ENCODE measurements around the gene RNF183.
"Not testable (repeated sequence)": the region's sequence is repeated elsewhere in the genome, so short reads cannot be mapped to it uniquely, and the experiment has no call there.

The RNF183 gene

DNA sequence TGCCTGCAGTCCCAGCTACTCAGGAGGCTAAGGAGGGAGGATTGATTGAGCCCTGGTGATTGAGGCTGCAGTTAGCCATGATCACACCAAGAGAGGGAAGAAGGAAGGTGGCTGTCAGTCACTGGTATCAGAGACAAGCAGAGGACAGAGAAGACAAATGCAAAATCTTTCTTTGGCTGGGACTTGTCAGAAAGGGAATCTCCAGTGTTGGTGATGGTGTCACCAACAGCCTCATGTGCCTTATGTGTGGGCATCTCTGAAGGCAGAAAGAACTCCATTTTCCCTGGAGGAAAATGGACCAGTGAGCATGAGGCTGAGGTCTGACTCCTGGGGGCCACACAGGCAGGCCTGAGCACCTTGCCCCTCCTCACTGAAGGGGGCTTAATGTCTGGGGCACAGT lies 12.1 kb upstream of the RNF183 start:
- DNase-seq: no peak

DNA sequence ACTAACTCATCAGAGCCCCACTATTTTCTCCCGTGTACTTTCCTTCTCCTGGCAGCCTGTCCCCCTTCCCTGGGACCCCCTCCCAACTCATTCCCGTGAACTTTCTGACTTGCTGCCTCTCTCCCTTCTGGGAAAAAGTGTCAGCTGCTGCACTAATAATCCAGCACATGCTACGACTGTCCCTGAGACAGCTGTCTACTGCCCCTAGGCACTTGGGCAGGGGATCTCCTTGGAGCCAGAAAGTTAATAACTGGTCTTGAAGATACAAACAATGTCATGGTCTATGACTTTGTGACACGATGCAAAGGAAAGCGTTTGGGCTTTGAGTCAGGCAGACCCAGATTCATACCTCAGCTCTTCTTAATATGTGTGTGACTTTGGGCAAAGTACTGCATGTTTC lies 10.1 kb upstream of the RNF183 start:
- DNase-seq: no peak

DNA sequence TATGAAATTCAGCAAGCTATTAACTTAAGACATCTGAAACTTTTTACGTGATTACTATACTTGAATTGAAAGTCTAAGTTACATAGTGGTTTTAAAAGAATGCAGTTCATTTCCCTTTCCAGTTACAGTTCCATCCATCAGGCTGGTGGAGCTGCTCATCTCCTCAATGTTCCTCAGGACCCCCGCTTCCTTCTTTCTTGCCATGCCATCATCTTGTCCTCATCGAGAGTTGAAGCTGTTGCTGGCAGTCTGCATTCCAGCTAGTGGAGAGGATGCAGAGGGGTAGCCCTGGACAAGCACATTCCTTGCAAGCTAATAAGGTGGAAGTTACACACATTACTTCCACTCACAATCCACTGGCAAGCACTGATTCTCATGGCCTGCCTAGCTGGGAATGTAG lies 8.8 kb upstream of the RNF183 start:
- DNase-seq: no peak

DNA sequence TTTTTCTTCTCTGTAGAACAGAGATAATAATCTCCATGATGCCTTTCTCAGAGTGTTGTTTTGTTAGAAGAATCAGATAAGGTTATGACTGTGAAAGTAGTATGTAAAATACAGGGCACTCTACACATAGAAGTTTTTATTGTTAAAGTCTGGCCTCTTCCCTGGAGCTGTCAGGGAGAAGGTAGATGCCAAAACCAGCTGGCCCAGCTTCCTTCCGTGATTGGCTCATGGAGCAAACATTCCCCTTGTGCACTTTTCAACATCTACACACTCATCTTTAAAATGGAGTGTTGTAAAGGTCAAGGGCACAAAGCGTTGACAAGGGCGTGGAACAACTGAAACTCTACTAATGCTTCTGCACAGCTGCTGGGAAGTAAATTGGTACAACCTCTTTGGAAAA lies 7.4 kb upstream of the RNF183 start:
- no peak for DNase-seq

DNA sequence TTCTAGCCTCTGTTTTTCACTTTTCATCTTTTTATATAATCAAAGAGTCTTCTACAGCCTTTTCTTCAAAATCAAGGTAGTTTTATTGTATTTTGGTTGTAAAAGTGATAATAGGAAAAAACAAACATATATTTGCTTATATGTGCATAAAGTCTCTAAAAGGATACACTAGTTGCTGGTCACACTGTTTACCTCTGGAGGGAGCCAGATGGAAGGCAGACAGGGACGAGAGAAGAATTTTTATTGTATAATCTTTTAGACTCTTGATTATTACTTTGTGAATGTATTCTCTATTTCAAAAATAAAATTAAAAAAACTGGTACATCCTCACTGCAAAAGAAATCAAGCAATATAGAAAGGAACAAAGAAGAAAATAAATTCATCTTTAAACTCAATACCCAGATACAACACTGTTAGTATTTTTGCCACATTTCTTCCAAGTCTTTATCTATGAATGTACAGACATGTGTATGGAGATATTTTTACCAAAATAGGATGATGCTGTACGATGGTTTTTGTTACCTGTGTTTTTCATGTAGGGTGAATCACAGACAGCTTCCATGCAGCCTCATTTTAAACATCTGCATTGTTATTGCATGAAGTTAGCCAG lies 6.1 kb upstream of the RNF183 start:
- DNase-seq: no peak

DNA sequence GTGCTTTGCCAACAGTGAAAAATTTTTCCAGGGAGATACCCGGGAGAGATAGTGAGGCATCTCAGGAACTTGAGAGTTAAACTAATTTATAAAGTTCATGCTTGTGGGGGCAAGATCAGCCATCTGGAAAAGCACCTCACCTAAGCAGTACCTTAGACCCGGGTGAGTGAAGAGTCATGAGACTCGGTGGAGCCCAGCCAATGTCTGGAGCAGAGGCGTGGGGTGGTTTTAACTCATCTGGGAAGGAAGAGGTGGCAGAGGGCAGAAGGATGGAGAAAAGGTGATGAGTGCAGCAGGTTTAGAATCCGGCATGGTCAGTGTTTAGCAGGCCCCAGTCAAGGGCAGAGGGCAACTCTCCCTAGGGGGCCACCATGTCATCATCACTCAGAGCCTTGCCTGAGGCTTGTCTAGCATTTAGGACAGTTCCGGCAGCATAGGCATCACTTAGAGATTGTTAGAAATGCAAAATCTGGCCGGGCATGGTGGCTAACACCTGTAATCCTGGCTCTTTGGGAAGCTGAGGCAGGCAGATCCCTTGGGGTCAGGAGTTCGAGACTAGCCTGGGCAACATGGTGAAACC lies 4.3 kb upstream of the RNF183 start:
- DNase-seq: no peak

DNA sequence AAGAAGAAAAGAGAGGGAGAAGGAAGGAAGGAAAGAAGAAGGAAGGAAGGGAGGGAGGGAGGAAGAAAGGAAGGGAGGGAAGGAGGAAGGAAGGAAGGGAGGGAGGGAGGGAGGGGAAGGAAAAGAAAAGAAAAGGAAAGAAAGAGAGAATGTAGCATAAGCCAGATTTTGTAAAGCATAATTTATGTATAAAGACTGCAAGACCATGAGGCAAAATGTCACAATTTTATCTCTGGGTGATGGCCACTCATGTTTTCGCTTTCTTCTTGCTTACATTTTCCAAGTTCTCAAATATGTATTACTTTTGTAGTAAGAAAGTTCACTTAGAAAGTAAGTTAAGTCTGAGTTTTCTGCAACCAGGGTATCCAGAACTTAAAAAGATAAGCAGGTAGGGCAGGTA lies 3.4 kb upstream of the RNF183 start:
- DNase-seq: no peak

DNA sequence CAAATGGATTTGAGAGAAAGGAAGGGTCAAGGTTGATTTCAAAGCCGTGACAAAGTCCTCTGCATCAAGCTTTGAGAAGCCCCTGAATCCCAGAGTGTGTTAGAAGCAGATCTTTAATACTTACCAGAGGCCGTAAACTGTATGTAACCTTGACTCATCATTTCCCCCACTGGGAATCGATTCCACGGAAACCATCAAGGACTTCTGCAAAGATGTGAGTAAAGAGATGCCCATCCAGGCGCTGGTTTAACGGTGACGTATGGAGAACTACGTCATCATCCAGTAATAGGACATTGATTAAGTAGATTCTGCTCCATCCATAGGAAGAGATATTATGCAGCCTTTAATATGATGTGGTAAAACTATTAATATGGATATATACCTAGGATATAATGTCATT lies 1.6 kb downstream of the RNF183 start:
- DNase-seq: no peak

DNA sequence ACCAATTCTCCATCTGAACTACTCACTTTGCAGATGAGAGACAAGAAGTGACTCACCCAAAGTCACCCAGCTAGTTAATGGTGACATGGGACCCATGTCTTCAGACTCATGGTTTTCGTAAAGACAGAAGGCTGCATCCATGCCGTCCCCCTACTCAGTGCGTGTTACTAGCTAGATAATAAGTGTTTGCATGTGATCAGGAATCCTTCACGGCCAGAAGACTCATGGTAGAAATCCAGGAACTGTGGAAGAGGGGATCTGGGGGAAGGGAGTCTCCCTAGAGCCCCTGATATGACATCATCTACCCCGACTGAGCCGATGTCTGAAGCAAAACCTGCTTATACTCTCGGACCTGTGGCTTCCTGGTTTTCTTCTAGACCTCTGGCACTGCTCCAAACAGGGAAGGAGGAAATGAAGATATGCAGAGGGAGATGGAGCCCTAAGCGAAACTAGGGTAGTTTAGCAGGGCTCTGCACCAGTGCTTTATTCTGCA lies 3.3 kb downstream of the RNF183 start:
- DNase-seq: no peak

DNA sequence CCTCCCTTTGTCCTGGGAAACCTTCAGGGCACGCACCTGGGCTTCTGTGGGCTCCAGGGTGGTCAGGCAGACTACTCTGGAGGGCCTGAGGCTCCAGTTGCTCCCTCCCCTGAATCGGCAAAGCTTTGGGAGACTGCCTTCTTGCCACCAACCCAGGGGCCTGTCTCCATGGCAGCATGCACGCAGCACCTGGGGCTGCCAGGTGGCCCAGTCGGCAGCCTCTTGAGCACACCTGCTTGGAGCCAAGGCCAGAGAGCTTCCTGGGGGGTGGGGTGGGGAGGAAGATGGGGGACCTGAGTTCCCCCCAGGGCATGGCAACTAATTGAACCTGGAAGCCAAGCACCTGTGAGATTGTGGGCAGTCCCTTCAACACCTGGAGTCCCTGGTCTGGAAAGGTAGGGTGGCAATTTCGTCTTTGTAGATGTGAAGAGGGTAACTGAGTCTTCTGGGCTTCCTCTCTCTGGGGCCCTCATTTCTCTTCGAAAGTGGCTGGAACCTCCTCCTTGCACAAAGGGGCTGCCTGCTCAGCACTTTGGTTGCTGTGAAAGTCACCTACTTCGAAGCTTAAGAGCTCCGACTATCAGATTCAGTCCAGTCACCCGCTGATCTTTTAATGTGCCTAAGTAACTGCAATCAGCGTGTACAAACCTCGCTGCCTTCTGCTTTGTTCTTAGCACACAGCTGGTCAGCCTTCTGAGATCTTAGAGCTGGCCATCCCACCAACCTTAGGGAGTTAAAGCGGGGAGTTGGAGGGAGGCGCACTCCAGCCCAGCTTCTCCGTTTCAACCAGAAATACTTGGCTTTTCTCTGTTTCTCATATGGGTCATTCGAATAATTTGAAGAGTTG lies 4.0 kb downstream of the RNF183 start:
- no peak for DNase-seq

DNA sequence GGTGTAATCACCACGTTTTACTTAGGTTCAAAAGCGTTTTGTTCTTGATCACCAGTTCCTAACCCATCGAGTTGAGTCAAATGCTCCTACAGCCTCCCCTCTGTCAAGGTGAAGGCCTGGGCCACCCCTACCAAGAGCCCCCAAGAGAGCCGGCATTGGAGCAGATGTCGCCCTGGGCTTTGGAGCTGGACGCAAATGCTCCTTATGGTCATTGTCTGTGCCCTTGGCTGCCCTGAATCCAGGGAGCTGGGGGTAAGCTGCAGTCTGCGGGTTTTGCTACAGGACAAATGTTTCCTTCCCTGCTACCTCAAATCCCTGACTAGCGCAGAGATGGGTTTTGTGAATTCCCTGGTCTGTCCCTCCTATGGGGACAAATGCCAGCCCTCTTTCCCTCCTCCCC lies 4.9 kb downstream of the RNF183 start:
- no peak for DNase-seq

DNA sequence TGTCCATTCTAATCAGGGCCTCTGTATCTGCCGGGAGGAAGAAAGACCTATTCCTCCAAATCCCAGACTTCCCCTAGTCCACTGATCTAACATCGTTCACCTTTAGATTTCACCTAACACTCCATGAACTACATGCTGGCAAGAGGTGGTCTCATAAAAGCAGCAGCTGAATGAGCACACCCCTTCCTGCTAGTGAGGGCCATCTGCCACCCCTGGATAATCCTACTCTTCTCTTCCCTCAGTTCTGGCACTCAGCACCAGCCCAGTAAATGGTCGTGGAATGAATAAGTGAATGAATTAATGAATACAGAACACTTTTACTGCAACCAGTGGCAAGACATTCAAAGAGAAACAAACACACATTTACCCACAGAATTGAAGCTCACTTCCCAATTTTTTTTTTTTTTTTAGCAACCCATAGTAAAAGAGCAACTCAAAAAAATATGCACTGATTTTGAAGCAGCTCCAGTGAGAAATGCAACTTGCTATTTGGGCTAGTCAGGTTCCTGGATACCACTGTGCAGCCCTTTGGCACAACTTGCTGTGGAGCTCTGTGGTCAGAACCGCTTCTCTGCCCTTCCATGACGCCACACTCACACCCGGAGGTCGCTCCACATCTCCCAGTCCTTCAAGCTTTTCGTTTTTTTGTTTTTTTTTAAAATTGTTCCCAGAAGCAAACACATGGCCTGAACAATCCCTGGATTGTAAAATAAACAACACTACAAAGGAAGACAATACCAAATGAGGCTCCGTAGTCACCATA lies 6.2 kb downstream of the RNF183 start:
- no peak for DNase-seq

DNA sequence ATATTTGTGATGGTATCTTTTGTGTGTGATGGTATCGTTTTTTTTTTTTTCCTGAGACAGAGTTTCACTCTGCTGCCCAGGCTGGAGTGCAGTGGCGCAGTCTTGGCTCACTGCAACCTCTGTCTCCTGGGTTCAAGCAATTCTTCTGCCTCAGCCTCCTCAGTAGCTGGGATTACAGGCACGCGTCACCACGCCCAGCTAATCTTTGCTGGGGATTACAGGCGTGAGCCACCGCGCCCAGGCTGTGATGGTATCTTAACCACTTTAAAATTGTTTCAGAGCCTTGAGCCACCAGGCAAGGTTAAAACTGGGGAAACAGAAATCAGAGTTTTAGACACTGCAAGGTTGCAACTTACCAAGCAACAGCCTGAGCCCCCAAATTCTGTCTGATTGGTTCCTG lies 6.9 kb downstream of the RNF183 start:
- not testable (repeated sequence) for DNase-seq

DNA sequence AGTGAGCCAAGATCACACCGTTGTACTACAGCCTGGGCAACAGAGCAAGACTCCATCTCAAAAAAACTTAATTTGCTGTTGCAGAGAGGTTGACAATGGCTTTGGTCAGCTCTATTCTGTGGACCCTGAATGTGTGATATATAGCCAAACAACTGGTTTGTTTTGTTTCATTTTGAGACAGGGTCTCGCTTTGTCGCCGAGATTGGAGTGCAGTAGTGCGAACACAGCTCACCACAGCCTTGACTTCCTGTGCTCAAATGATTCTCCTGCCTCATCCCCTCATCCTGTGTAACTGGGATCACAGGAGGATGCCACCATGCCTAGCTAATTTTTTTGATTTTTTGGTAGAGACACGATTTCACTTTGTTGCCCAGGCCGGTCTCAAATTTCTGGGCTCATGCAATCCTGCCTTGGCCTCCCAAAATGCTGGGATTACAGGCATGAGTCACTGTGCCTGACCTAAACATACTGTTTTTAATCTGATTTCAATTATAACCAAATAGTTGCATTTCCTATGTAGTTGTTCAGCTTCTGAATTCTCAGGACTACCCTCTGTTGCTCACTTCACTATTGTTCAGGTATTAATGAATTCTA lies 9.8 kb downstream of the RNF183 start:
- DNase-seq: no peak

DNA sequence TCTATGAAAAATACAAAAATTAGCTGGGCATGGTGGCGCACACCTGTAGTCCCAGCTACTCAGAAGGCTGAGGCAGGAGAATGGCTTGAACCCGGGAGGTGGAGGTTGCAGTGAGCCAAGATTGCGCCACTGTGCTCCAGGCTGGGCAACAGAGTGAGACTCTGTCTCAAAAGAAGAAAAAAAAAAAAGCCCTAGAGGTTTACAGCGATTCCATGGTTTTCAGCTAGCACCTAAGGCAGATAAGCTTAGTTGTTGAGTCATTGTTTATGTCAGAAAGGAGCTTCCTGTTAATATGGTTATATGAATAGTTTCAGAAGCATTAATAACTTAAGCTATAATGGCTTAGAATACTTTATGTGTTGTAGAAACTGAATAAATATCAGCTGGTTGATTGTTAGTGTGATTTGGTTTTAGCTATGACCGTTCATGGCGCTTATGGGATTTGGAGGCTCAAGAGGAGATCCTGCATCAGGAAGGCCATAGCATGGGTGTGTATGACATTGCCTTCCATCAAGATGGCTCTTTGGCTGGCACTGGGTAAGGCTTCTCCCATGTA lies 13.0 kb downstream of the RNF183 start:
- DNase-seq: no peak

DNA sequence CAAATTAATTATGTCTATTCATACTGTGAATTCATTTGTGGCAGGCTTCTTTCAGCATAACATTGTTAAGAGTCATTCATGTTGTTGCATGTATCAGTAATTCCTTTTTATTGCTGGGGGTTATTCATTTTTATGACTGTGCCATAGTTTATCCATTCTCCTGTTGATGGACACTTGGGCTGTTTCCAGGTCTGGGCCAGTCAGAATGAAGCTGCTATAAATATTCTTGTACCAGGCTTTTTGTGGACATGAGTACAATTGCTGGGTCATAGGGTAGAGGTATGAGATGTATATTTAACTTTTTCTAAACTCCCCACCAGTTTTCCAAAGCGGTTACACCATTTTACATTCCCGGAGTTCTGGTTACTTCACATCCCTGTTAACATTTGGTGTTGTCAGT lies 14.1 kb downstream of the RNF183 start:
- DNase-seq: no peak

DNA sequence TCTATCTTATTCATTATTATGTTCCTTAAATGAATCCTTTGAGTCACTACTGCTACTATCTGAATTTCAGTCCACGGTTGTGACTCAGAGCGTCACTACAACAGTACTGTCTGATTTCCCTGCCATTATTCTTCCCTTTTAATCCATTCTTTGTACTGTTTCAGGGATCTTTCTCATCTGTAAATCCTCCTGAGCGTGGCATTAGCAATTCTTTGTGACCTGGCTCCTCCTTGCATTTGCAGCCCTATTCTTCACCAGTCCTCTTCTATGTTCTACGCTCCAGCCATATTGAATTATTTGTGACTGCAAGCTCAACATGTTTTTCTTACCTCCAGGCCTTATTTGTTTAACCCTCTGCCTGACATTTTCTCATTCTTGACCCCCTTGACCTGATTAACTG lies 21.8 kb downstream of the RNF183 start:
- no peak for DNase-seq

DNA sequence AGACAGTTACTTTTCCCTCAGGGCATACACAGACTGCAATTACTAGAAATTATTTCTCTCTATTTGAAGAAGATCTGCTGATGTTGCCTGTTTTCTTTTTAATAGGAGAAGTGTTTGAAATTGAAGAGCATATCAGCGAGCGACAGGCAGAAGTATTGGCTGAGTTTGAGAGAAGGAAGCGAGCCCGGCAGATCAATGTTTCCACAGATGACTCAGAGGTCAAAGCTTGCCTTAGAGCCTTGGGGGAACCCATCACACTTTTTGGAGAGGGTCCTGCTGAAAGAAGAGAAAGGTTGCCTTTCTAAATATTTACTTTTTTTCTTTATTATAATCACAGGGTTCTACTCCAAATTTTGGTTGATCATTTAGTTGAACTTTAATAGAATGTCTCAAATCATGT lies 24.3 kb downstream of the RNF183 start:
- DNase-seq: no peak

DNA sequence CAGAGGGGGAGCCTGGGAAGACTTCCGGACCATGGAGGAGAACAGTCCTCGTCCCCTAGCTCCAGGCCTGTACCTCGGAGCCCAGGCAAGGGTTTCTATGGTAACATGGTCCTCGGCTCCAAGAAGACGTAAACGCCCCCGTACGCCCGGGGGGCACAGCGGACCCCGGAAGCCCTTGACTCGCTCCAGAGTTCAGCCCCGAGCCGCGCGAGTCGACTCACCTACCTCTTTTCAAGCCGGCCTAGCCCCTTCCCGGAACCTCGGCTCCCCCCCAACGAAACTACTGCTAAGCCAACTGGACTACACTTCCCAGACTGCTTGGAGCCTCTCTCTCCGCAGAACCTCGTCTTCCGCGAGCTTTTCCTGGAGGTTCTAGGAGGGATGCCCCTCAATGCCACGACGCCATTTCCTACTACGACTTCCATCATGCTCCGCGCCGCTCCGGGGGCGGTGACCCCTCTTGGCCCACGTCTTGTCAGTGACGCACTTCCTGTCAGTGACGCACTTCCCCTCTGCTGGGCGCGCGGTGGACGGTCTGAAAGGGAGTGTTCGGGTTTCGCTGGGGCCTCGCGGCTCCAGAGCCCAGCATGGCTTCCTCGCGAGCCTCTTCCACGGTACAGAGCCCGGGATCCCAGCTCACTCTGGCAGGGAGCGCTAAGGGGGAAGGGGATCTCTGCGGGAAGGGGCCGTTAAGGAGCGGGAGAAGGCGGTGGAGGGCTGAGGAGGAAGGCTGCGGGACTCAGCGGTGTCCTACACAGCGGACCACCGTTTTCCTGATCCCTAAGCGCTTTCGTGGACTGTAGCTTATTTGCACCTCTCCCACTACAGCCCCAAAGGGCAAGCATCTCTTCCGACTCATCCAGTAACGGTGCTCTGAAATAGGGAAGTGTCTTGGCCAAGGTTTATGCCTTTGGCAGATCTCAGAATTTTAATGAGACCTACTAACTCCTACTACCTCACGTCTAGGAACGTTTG lies 27.7 kb downstream of the RNF183 start, which contains the start of the genes CDC26 and PRPF4:
CDC26 (minus strand) TSS at position 416 of the 975 bp plus-strand sequence. CDS start 3,065 bp downstream, outside the sequence.
PRPF4 (plus strand) TSS at position 502 of the 975 bp plus-strand sequence; CDS start at position 588, 86 bp downstream.
- peak; percentile 89 for DNase-seq

DNA sequence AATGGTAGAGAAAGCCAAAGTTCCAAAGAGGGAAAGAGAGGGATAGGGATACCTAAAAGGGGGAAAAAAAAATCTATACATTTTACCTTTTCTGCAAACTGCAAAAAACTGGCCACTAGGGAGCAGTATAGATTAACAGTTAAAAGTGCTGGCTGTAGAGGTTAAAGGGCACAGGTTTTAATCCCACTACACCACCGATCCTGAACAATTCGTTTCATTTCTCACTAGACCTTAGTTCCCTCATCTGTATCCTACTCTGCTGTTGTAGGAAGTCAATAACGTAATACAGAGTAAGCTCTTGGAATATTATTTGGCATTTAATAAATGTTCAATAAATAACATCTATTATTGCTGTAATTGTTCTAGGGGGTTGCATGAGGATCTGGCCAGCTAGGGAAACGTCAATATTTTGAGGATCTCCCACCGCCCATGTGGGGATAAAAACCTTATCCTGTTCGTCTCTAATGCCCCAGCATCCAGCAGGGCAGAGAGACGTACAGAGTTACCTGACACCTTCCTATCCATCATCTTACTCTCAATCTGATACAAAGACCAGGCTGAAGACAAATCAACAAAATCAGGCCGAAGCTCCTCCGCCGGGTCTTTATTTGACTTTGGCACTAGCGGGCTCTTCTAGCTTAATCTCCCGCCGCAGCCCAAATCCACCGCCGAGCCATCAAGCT lies 28.6 kb downstream of the RNF183 start:
- DNase-seq: no peak
